Astrocyte of the cerebellum (primary cell): ENCODE data around the gene ARHGEF6.

Source experiments
- DNase-seq: peaks from one replicate; pipeline ENCODE4 v3.0.0-alpha.2; 2011; ENCODE audit warnings: low read depth
- H3K4me3 ChIP-seq: 2 replicates; pipeline ENCODE4 v1.5.1; 2011; ENCODE audit warnings: mild to moderate bottlenecking, low read depth, low read length, moderate library complexity
- CTCF ChIP-seq: IDR thresholded peaks from 2 replicates; pipeline ENCODE4 v1.5.1; 2012; ENCODE audit warnings: low read length, low read depth, moderate library complexity, mild to moderate bottlenecking; ENCODE audit errors: missing control alignments
- in situ Hi-C: cut with HindIII; loops from 2 replicates; pipeline ENCODE4 v1.10.0; 2017; ENCODE audit warnings: low sequenced_read_pairs

The ARHGEF6 gene

GRCh38 chrX:136687457-136687856 is 93.3 kb downstream of the ARHGEF6 start:
- no peak overlapping the region for H3K4me3 ChIP-seq
- DNase-seq = no peak
- no peak for TF ChIP-seq CTCF
- in situ Hi-C loops = no loop called here

- in situ Hi-C loops = no loop called here
- no peak for TF ChIP-seq CTCF
- no peak overlapping the region for H3K4me3 ChIP-seq
- DNase-seq = no peak
Observed at GRCh38 chrX:136684120-136684519, 96.6 kb downstream of the ARHGEF6 start.

- no peak overlapping the region for H3K4me3 ChIP-seq
- in situ Hi-C loops = no loop called here
- no peak for TF ChIP-seq CTCF
- DNase-seq = no peak
Observed at GRCh38 chrX:136679531-136679930, 101.2 kb downstream of the ARHGEF6 start.

- TF ChIP-seq CTCF = no peak
- H3K4me3 ChIP-seq = no peak overlapping the region
- in situ Hi-C loops = no loop called here
- DNase-seq = no peak
Observed at GRCh38 chrX:136674270-136674985, 106.3 kb downstream of the ARHGEF6 start.

- in situ Hi-C loops = no loop called here
- DNase-seq = no peak
- TF ChIP-seq CTCF = no peak
- H3K4me3 ChIP-seq = no peak overlapping the region
Observed at GRCh38 chrX:136671006-136671610, 109.6 kb downstream of the ARHGEF6 start.

- in situ Hi-C loops = no loop called here
- DNase-seq = no peak
- no peak overlapping the region for H3K4me3 ChIP-seq
- TF ChIP-seq CTCF = no peak
Observed at GRCh38 chrX:136667446-136668168, 113.1 kb downstream of the ARHGEF6 start.
